ENCODE measurements around the gene L3MBTL4. TPM values are rescaled to one million over a fixed set of nuclear protein-coding genes. Genes with fewer than 3 reads are reported as not detected.

The L3MBTL4 gene
- total RNA-seq, 1 experiment from 2014 or later, result 1.4 TPM

GRCh38 chr18:6044319-6044718, 370.4 kb downstream of the L3MBTL4 start:
- H3K4me3 Mint-ChIP-seq, result no peak overlapping the region
- H3K27ac Mint-ChIP-seq, result no peak overlapping the region
- ATAC-seq, result no peak
- H3K27me3 Mint-ChIP-seq (ENCODE audit: low read depth), result no peaks in the 10 kb centered on the region
- POLR2A ChIA-PET, result interaction anchor here (0.5 kb wide), 1 partner anchor 130 kb away, joined by 4 read pairs; no protein-coding TSS in a partner anchor
- CTCF ChIA-PET, result interaction anchor here (1.0 to 1.1 kb wide), 8 partner anchors 15 to 357 kb away, joined by 3 to 9 read pairs (median 3); partner anchors contain the start of gene TMEM200C
- no peaks in the 10 kb centered on the region for H3K4me1 Mint-ChIP-seq
- TF ChIP-seq ZNF423 (CRISPR knock-in tag; IDR thresholded peaks at IDR 0.05) (no peak), TP53 (CRISPR knock-in tag; IDR thresholded peaks at IDR 0.05) (no peak), ZSCAN18 (CRISPR knock-in tag; IDR thresholded peaks at IDR 0.05) (no peak), ZNF317 (CRISPR knock-in tag; IDR thresholded peaks at IDR 0.05; ENCODE audit: borderline replicate concordance, low read depth) (no peak), PREB (CRISPR knock-in tag; IDR thresholded peaks at IDR 0.05; ENCODE audit: borderline replicate concordance) (no peak), ATF3 (CRISPR knock-in tag; conservative IDR thresholded peaks at IDR 0.05) (no peak), E2F4 (CRISPR knock-in tag; IDR thresholded peaks at IDR 0.05; ENCODE audit: borderline replicate concordance, low read depth) (no peak), NR2C2 (CRISPR knock-in tag; IDR thresholded peaks at IDR 0.05) (no peak), PRDM15 (CRISPR knock-in tag; IDR thresholded peaks at IDR 0.05) (no peak), ZMAT4 (CRISPR knock-in tag; IDR thresholded peaks at IDR 0.05) (no peak), ATF6 (CRISPR knock-in tag; IDR thresholded peaks at IDR 0.05) (no peak), HMGA2 (CRISPR knock-in tag; IDR thresholded peaks at IDR 0.05) (no peak), ZBTB21 (CRISPR knock-in tag; IDR thresholded peaks at IDR 0.05; ENCODE audit: borderline replicate concordance) (no peak), ZNF416 (CRISPR knock-in tag; IDR thresholded peaks at IDR 0.05) (no peak)
- H3K36me3 Mint-ChIP-seq, result no peaks in the 10 kb centered on the region
- no peak for DNase-seq (ENCODE audit: low spot score)
- H3K9me3 Mint-ChIP-seq, result peaks cover 12% of the 10 kb centered on the region; the same call in 1 of the 2 replicates

GRCh38 chr18:6039055-6039454, 375.7 kb downstream of the L3MBTL4 start:
- Mint-ChIP-seq H3K4me1 (no peaks in the 10 kb centered on the region), H3K36me3 (peaks cover 8% of the 10 kb centered on the region), H3K9me3 (peaks cover 23% of the 10 kb centered on the region), H3K27ac (no peak overlapping the region), H3K4me3 (no peak overlapping the region), H3K27me3 (ENCODE audit: low read depth) (0 out of 2 replicates have a peak, but pooled peaks cover 4% of the 10 kb centered on the region)
- no peak for TF ChIP-seq NFATC4 (CRISPR knock-in tag; IDR thresholded peaks at IDR 0.05)
- no peak for TF ChIP-seq ZNF317 (CRISPR knock-in tag; IDR thresholded peaks at IDR 0.05; ENCODE audit: borderline replicate concordance, low read depth)
- POLR2A ChIA-PET, result no interaction called here
- DNase-seq (ENCODE audit: low spot score) (no peak), ATAC-seq (no peak)
- CTCF ChIA-PET, result no interaction called here

All from WTC11 (cell line).